ENCODE results near the gene CADPS2.

Gene CADPS2

DNA sequence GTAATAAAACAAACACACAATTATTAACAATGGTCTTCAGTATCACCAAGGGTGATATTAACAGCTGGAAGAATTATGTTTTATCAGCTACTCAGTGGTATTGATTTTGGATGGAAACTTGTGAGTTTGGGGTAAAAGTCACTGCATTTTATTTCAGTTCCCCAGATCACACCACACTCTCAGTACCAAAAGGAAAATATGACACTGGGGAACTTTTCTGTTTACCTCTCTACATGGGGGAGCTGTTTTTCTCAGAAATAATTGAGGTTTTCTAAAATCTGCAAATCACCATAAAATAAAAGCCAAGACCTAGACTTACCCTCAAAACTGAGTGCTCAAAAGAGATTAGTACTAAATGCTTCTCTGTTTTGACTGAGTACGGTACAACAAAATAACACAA lies 483.1 kb downstream of the CADPS2 start:
- H3K4me3 ChIP-seq (ENCODE audit: low read depth, low read length), result no peak overlapping the region
- no peak for DNase-seq (ENCODE audit: low read depth)
- TF ChIP-seq CTCF (conservative IDR thresholded peaks at IDR 0.05; ENCODE audit: low read depth, low read length), result no peak

DNA sequence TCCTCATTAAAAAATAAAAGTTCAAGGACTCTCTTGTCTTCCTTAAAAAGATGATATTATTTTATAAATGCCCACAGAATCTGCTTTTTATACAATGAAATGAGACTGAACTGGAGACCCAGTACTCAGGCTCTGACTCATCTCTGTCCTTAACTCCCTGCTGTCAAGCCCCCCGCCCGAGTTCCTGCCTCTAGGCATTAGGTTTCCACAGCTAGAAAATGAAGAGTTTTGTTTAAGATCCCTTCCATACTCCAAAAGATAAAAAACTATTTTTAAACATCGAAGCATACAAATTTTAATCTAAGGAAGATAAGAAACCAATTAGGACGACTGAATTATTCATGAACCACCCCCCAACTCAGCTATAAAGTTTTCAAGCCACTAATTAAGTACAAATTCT lies 484.0 kb downstream of the CADPS2 start:
- H3K4me3 ChIP-seq (ENCODE audit: low read depth, low read length), result no peak overlapping the region
- TF ChIP-seq CTCF (conservative IDR thresholded peaks at IDR 0.05; ENCODE audit: low read depth, low read length), result no peak
- DNase-seq (ENCODE audit: low read depth), result peak; percentile 26

GRCh38 chr7:122397381-122397780 lies 488.9 kb downstream of the CADPS2 start:
- H3K4me3 ChIP-seq (ENCODE audit: low read depth, low read length), result no peak overlapping the region
- TF ChIP-seq CTCF (conservative IDR thresholded peaks at IDR 0.05; ENCODE audit: low read depth, low read length), result no peak
- DNase-seq (ENCODE audit: low read depth), result no peak

DNA sequence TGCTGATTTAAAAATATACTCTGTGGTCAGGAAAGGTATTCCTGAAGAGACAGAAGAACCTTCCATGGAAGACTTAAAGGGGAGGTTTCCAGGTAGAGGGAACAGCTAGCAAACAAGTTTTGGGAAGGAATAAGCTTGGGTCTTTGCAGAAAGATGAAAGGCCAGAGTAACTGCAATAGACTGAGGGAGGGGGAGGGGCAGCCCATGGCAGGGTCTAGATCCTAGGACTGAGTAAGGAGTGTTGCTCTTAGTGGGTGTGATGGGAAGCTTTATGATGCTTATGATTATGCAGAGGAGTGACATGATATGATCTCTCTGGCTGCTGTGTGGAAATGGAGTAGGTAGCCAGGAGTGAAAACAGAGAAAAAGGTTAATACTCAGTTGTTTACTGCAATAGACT lies 491.7 kb downstream of the CADPS2 start:
- TF ChIP-seq CTCF (conservative IDR thresholded peaks at IDR 0.05; ENCODE audit: low read depth, low read length), result no peak
- DNase-seq (ENCODE audit: low read depth), result no peak
- no peak overlapping the region for H3K4me3 ChIP-seq (ENCODE audit: low read depth, low read length)

DNA sequence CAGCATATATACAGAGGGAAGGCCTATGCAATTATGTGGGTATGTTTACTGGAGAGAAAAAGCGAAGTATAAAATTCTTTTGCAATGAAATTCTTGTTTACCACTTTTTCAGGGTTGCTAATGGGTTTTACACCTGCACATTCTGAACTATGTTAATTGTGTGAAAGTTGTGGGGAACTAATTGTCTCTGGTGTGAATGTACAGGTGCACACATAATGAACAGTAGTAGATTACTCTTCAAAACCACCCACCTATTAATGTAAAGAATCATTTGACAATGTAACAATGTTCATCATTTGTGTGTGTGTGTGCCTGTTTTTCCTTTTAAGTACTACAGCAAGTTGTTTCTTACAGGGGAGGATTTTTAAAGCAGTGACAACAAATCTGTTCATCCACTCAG lies 501.7 kb downstream of the CADPS2 start:
- no peak for TF ChIP-seq CTCF (conservative IDR thresholded peaks at IDR 0.05; ENCODE audit: low read depth, low read length)
- DNase-seq (ENCODE audit: low read depth), result no peak
- no peak overlapping the region for H3K4me3 ChIP-seq (ENCODE audit: low read depth, low read length)

- TF ChIP-seq CTCF (conservative IDR thresholded peaks at IDR 0.05; ENCODE audit: low read depth, low read length), result no peak
- no peak for DNase-seq (ENCODE audit: low read depth)
- no peak overlapping the region for H3K4me3 ChIP-seq (ENCODE audit: low read depth, low read length)
These were observed 502.3 kb downstream of the CADPS2 start for GRCh38 chr7:122383934-122384333.

DNA sequence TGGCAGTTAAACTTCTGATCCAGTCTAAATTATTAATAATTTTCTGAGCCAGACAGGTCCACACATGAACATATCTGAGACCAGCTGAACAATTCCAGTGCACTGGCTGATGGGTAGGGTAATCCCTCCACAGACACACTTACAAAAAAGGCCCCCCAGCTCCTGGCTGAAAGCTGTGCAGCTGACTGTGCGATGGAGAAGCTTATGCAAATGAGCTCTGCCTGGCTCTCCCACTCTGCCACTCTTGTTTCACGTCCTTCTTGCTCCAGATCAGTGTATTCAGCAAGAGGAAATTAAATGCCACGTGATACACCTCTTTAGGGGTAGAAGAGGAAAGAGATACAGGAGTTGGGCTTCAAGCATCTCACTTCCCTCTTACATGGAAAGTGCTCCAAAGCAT lies 505.3 kb downstream of the CADPS2 start:
- no peak for DNase-seq (ENCODE audit: low read depth)
- H3K4me3 ChIP-seq (ENCODE audit: low read depth, low read length), result no peak overlapping the region
- no peak for TF ChIP-seq CTCF (conservative IDR thresholded peaks at IDR 0.05; ENCODE audit: low read depth, low read length)
